Measurements from ENCODE around the gene ZBTB3.
"Not testable (repeated sequence)": the region's sequence is repeated elsewhere in the genome, so short reads cannot be mapped to it uniquely, and the experiment has no call there.

Gene ZBTB3

DNA sequence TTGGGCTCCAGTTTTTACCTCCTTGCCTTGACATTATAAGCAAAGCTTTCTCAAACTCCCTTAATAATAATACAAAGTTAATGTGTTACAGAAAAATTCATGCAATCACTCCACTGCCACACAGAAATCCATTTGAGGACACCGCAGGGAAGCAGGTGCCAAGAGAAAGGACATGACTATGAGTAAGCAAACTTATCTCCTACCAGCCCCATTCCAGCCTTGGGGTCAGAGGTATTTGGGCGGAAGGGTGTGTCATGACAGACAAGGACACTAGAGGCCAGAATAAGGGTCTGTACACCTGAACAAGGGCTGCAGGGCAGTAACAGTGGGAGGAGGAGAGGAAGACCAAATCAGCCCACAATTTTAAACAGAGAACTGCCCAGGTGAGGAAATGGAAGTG lies 40.6 kb downstream of the ZBTB3 start:
- FAIRE-seq: no peak

DNA sequence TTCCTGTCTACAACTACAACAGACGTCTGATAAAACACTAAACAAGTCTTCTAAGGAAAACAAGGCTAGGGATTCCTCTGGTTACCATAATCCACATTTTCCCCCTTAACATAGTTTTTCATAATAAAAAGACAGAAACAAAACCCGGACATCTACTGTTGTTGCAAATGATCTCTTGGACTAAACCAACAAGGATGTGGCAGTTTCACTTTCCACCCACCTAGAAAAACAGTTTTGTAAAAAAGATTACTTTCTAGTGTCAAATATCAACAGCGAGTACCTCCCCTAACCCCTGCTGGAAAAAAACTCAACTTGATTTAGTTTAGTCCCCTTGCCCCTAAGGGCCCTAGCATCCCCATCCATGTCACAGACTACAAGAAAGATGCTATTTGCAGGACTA lies 41.1 kb downstream of the ZBTB3 start:
- no peak for FAIRE-seq

DNA sequence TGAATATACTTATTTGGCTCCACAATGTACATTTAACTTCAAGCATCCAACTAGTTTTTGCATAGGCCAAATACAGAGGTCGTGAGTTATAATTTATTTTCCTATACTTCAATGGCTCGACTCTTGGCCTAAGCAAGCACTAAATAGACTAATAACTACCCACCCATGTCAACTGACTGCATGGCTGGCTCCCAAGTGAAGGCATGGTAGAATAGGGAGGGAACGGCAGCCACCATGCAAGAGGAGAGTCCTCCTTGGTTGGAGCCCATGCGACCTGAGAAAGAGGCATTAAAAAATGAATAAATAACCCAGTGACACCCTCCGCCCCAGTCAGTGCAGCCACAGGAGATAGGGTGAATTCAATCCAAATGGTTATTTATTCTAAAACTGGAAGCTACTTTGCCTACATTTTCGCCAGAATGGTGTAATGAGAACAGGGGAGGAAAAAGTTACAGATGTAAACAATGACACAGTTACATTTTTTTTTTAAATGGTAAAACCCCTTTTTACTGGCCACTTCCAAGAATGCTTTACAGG lies 41.6 kb downstream of the ZBTB3 start:
- no peak for FAIRE-seq

DNA sequence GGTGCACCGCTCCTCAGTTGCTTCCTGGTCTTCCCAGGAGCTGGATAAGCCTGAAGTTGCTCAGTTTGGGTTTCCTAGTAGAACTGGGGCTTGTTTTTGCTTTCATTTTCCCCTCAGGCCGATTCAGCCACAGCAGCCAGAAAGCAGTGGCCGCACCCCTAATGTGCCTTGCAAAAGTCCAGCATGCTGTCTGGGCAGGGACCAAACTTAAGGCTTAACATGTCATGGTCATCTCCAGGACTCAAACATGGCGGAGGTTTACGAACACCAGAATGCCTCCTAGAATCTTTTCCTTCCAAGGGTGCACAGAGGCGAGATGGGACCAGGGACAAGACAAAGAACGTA lies 44.0 kb downstream of the ZBTB3 start:
- no peak for FAIRE-seq

DNA sequence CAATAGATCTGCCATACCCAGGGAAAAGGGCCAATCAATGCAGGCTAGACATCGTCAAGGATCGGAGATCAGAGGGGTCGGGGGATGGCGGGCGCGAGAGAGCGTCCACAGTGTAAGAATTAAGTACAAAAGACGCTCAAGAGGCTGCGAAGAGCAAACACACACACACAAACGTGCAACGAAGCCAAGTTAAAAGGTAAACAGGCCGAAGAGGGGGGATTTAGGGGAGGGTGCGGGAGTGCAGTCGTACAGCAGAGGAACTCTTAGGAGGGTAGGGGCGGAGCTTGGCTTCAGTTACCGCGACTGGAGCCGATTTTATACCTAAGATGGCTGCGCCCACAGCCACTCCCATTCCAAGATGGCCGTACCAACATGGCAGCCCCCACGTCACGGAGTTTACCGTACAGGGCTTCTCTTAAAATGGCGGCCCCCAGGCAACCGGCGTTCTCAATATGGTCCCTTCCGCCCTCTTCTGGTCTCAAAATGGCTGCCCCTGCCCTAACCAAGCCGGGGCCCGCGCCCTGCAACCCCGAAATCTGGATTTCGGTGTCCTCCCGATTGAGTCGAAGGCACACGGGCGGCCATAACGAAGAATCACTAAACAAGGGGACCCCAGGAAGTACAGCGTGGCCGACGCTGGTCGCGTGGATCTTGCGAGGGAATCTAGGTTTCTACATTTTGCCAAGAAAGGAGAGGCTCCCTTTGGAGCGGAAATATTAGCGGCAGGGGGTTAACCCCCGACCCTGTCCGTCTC lies 44.5 kb downstream of the ZBTB3 start:
- FAIRE-seq: peak; percentile 96

DNA sequence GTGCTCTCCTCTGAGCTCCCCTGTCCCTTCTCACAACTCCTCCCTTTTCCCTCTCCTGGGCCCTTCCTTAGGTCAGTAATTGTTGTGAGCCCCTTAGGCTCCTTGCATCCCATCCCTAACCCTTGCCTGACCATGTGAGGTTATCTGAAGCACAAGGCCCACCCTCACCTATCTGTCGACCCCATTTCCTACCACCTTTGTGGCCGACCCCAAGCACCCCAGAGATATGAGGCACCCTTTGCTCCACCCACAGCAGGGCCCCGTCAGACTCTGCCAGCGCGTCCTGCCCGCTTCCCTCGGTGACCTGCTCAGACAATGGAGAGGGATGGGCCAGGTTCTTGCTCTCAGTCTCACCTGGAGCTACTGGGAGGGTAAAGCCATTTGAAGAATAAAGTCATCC lies 45.2 kb downstream of the ZBTB3 start:
- no peak for FAIRE-seq

DNA sequence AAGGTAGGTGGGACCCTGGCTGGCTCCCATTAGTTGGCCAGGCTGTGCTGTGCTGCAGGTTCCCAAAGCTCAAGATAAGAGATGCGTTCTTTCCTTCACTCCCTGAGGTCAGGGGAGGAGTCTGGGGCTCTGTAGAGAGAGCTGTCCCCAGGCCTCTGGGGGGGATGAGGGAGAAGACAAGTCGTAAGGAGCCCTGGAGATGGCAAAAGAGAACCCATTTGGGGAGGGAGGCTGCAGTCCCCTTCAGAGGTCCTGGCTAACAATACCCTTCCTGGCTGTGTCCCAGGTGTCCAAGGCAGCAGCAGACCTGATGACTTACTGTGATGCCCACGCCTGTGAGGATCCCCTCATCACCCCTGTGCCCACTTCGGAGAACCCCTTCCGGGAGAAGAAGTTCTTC lies 45.6 kb downstream of the ZBTB3 start:
- FAIRE-seq: no peak

DNA sequence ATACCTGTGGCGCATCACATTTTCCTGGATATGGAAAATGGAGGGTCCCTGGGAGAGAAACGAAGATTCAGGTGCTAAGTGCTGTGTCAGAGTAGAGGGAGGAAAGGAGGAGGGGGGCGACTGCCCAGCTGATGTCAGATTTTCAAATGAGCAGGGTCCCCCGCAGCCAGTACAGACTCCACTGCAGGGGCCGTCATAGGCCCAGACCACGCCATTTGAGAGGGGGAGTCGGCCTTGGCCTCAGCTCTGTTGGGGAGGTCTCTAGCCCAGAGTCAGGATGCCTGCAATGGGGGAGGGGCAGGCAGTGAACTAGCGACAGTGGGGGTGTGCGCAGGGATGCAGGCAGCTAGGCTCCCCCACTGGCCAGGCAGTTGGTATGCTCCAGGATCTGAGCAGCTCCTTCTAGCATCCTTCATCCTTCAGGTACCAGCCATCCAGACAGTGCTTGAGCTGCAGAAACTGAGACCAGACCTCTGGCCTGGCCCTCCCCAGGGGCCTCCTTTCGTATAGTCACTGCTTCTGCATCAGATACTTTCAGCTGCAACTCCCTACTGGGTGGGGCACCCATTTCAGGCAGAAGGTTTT lies 46.6 kb downstream of the ZBTB3 start, which contains the start of the genes BSCL2 and GNG3:
Gene BSCL2 (minus strand): TSS at position 148 of the 585 bp plus-strand sequence. CDS start 229 bp downstream, outside the sequence.
Gene GNG3 (plus strand): TSS at position 400 of the 585 bp plus-strand sequence. CDS start 620 bp downstream, outside the sequence.
- no peak for FAIRE-seq

DNA sequence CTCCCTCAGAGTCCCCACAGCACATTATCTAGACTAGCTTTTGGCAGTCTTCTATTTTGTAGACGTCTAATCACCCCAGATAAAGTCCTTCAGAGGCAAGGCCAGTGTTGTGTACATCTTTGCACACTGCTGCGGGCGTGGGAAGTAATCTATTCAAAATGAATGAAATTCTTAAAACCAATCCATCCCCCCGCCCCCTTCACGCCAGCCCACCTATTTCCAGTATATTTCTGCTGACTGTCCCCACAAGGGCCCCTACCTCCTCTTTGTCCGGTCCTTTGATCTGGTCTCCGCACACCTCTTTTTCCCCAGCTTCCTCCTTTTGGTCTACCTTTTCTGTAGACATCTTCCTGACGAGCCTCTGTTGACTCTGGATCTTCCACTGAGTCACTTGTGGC lies 47.1 kb downstream of the ZBTB3 start:
- FAIRE-seq: no peak

DNA sequence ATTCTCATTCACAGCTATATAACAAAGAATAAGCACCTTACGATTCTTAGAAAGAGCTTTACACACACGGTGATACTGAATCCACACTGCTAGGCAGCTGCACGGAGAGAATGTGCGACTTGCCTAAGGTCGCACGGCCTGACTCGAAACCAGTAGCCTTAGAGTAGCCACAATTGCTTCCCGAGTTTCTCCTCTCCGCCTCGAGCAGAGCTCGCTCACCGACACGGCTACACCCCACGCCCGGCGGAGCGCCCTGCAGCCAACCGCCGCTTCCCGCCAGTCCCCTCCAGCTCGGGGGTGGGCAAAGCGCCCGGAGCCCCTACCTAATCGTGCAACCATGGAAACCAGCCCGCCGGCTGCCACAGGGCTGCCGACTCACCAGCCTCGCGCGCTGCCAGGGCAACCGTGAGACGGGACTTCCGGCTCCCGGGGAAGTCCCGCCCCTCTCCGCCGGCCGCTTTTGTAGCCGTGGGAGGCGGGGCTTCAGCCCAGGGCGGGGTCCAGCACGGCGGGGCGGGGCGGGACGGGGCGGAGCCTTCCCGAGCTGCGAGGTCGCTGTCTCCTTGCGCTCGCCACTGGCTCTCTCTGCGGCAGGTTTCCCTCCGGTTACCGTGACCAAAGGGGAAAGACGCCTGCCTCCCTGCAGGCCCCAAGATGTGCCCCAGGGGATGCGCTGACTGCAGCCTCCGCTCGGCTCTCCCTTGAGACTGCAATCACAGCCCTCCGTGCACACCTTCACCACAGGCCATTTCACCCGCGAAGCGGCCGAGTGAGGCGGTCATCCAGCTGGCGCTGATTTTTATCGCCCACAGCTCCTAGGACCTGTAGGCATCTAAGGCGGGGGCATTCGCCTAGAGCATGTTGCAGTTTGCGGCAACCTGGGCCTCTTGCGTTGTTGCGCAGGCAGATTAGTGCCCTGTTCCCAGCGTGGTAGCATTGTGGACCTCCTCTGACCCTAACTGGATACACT lies 47.8 kb downstream of the ZBTB3 start:
- peak; percentile 57 for FAIRE-seq

DNA sequence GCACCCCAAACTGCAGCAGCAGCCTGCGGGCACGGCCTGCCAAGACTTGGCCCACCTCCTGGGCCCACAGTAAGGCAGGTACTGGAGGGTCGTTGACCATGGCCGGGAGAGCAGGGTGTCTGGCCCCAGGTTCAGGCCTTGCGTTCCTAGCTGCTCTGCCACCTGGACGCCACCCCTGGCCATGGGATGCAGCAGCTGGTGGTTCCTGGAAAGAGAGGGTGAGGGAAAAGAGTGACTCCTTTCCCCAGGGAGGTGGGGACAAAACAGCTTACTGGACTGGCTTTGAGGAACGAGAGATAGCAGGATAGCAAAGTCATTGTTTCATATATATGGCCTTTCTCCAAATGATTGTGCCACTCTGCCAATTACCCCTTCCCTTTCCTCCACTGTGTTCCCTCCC lies 48.5 kb downstream of the ZBTB3 start:
- FAIRE-seq: no peak

DNA sequence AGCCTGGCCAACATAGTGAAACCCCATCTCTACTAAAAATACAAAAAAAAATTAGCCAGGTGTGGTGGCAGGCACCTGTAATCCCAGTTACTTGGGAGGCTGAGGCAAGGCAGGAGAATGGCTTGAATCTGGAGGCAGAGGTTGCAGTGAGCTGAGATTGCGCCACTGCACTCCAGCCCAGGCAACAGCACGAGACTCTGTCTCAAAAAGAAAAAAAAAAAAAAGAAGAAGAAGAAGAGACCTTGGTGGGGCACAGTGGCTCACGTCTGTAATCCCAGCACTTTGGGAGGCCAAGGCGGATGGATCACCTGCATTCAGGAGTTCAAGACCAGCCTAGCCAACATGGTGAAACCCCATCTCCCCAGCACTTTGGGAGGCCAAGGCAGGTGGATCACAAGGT lies 50.0 kb downstream of the ZBTB3 start:
- FAIRE-seq: not testable (repeated sequence)

DNA sequence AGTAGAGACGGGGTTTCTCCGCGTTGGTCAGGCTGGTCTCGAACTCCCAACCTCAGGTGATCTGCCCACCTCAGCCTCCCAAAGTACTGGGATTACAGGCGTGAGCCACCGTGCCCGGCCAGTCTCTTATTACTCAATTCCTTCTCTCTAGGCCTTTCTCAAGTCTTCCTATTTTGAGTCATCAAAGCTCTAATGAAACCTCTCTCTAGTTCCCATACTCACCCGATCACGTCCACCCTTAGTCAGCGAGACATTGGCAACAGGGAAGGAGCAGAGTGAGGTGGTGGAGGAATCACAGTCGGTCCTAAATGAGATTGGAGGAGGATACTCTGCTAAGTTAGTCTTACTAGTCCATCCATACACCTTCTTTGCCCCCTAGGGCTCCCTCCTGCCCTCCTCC lies 51.7 kb downstream of the ZBTB3 start:
- FAIRE-seq: no peak

All from G401.6 (cell line).